Measurements from ENCODE around the gene CHP1. TPM values are rescaled to one million over a fixed set of nuclear protein-coding genes. Genes with fewer than 3 reads are reported as not detected.

Gene CHP1
- total RNA-seq, 4 donors from 2014 or later, result 77.9 to 168 (median 132) TPM

- no peak for DNase-seq (ENCODE audit: low spot score in 2 of 2)
- Histone ChIP-seq H3K36me3 (peaks cover 0 to 71% (median 0%) of the 10 kb centered on the region in 3 donors), H3K27me3 (no peaks in the 10 kb centered on the region), H3K27ac (no peak overlapping the region), H3K9me3 (no peaks in the 10 kb centered on the region), H3K4me1 (peaks cover 0 to 17% (median 0%) of the 10 kb centered on the region in 4 donors), H3K4me3 (no peak overlapping the region)
- TF ChIP-seq POLR2A (IDR thresholded peaks at IDR 0.05), result no peak
- WGBS, 2 donors, result 97% methylated on average over 8 of the region's 8 CpGs
Observed at GRCh38 chr15:41262571-41262970, 31.5 kb downstream of the CHP1 start.

GRCh38 chr15:41263891-41264351 is 32.9 kb downstream of the CHP1 start:
- Histone ChIP-seq H3K36me3 (peaks cover 0 to 65% (median 0%) of the 10 kb centered on the region in 3 donors), H3K4me1 (peaks cover 0 to 10% (median 0%) of the 10 kb centered on the region in 4 donors), H3K27ac (no peak overlapping the region), H3K27me3 (no peaks in the 10 kb centered on the region), H3K4me3 (no peak overlapping the region), H3K9me3 (no peaks in the 10 kb centered on the region)
- WGBS, 2 donors, result 59 to 66% methylated on average over 6 of the region's 6 CpGs
- TF ChIP-seq POLR2A (IDR thresholded peaks at IDR 0.05), result no peak
- no peak for TF ChIP-seq CTCF (IDR thresholded peaks at IDR 0.05)
- no peak for TF ChIP-seq EP300 (IDR thresholded peaks at IDR 0.05)
- no peak for DNase-seq (ENCODE audit: low spot score in 2 of 2)

GRCh38 chr15:41269887-41270286 is 38.8 kb downstream of the CHP1 start:
- DNase-seq (ENCODE audit: low spot score in 2 of 2), result no peak
- Histone ChIP-seq H3K36me3 (peaks cover 0 to 86% (median 0%) of the 10 kb centered on the region in 3 donors), H3K4me1 (no peaks in the 10 kb centered on the region), H3K27ac (no peak overlapping the region), H3K27me3 (no peaks in the 10 kb centered on the region), H3K9me3 (no peaks in the 10 kb centered on the region), H3K4me3 (no peak overlapping the region)
- WGBS, 2 donors, result 96% methylated on average over 2 of the region's 2 CpGs
- no peak for TF ChIP-seq CTCF (IDR thresholded peaks at IDR 0.05)
- TF ChIP-seq EP300 (IDR thresholded peaks at IDR 0.05), result no peak
- TF ChIP-seq POLR2A (IDR thresholded peaks at IDR 0.05), result no peak

- Histone ChIP-seq H3K27me3 (no peaks in the 10 kb centered on the region), H3K36me3 (peaks cover 0 to 77% (median 0%) of the 10 kb centered on the region in 3 donors), H3K9me3 (no peaks in the 10 kb centered on the region), H3K4me1 (no peaks in the 10 kb centered on the region), H3K27ac (no peak overlapping the region), H3K4me3 (no peak overlapping the region)
- no peak for TF ChIP-seq POLR2A (IDR thresholded peaks at IDR 0.05)
- no peak for TF ChIP-seq CTCF (IDR thresholded peaks at IDR 0.05)
- no peak for TF ChIP-seq EP300 (IDR thresholded peaks at IDR 0.05)
- DNase-seq (ENCODE audit: low spot score in 2 of 2), result no peak
Observed at GRCh38 chr15:41276831-41277230, 45.8 kb downstream of the CHP1 start.

- DNase-seq (ENCODE audit: low spot score in 2 of 2), result no peak
- Histone ChIP-seq H3K27ac (no peak overlapping the region), H3K27me3 (no peaks in the 10 kb centered on the region), H3K9me3 (no peaks in the 10 kb centered on the region), H3K4me1 (peaks cover 0 to 5% (median 2%) of the 10 kb centered on the region in 4 donors), H3K4me3 (no peak overlapping the region), H3K36me3 (peaks cover 0 to 64% (median 0%) of the 10 kb centered on the region in 3 donors)
- no peak for TF ChIP-seq CTCF (IDR thresholded peaks at IDR 0.05)
- TF ChIP-seq POLR2A (IDR thresholded peaks at IDR 0.05), result no peak
- no peak for TF ChIP-seq EP300 (IDR thresholded peaks at IDR 0.05)
- 94 to 95% methylated on average over 3 of the region's 3 CpGs for WGBS, 2 donors
Observed at GRCh38 chr15:41278319-41278718, 47.3 kb downstream of the CHP1 start.
